ENCODE results near the gene PLAAT1. TPM values are rescaled to one million over a fixed set of nuclear protein-coding genes. Genes with fewer than 3 reads are reported as not detected.

The PLAAT1 gene
- total RNA-seq, 1 experiment from 2014 or later = 3.9 TPM

DNA sequence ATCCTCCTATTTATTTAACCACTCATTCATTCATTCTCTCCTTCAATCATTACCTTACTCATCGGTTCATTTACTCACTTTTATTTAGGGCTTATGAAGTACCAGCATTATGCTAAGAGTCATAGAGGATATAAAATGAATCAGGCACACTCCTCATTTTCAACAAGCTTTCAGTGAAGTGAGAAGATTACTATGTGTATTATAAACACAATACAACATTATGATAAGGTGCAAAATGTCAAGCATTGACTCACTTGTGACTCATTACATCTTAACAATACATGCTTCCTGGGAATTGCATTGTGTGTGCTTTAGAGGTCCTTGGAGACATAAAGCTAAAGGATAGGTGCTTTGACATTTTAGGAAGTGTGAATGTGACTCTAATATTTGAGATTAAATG lies 60.4 kb downstream of the PLAAT1 start (continued):
- TF ChIP-seq ATF6 (CRISPR knock-in tag; IDR thresholded peaks at IDR 0.05) (no peak), ZNF138 (CRISPR knock-in tag; conservative IDR thresholded peaks at IDR 0.05) (no peak)

DNA sequence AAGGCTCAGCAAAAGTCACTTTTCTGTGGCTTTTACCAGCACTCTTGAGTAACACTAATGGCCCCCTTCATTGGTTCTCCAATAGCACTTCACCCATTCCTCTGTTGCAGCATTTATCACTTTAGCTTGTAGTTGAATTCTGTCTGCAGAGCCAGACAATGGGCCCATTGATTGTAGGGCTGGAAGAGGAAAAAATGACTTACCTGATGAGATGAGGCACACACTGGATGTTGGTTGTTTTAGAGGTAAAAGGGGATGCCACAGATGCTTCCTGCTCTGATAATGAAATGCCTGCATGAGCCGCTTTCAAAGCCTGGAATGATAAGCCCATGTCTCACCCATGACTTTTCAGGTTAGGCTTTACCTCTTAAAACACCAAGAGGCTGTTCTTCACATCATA lies 64.3 kb downstream of the PLAAT1 start:
- H3K4me1 Mint-ChIP-seq = peaks cover 12% of the 10 kb centered on the region
- TF ChIP-seq SMAD3 (CRISPR knock-in tag; IDR thresholded peaks at IDR 0.05; ENCODE audit: borderline replicate concordance) (no peak), ZBTB21 (CRISPR knock-in tag; IDR thresholded peaks at IDR 0.05; ENCODE audit: borderline replicate concordance) (no peak), ZNF263 (CRISPR knock-in tag; IDR thresholded peaks at IDR 0.05; ENCODE audit: low read depth) (no peak), E2F4 (CRISPR knock-in tag; IDR thresholded peaks at IDR 0.05; ENCODE audit: borderline replicate concordance, low read depth) (no peak), ZMAT4 (CRISPR knock-in tag; IDR thresholded peaks at IDR 0.05) (no peak), TCF7 (CRISPR knock-in tag; IDR thresholded peaks at IDR 0.05; ENCODE audit: low read depth) (no peak), ERG (CRISPR knock-in tag; IDR thresholded peaks at IDR 0.05) (no peak), JAZF1 (CRISPR knock-in tag; IDR thresholded peaks at IDR 0.05) (no peak), ZNF219 (CRISPR knock-in tag; IDR thresholded peaks at IDR 0.05; ENCODE audit: borderline replicate concordance) (no peak), GTF2I (CRISPR knock-in tag; conservative IDR thresholded peaks at IDR 0.05) (no peak), CDX4 (CRISPR knock-in tag; IDR thresholded peaks at IDR 0.05; ENCODE audit: borderline replicate concordance) (no peak), STAT6 (CRISPR knock-in tag; conservative IDR thresholded peaks at IDR 0.05; ENCODE audit: low read depth) (no peak), FOXK1 (CRISPR knock-in tag; IDR thresholded peaks at IDR 0.05) (no peak), NR1H2 (CRISPR knock-in tag; IDR thresholded peaks at IDR 0.05) (no peak)
- TF ChIP-seq, protein P1, sequence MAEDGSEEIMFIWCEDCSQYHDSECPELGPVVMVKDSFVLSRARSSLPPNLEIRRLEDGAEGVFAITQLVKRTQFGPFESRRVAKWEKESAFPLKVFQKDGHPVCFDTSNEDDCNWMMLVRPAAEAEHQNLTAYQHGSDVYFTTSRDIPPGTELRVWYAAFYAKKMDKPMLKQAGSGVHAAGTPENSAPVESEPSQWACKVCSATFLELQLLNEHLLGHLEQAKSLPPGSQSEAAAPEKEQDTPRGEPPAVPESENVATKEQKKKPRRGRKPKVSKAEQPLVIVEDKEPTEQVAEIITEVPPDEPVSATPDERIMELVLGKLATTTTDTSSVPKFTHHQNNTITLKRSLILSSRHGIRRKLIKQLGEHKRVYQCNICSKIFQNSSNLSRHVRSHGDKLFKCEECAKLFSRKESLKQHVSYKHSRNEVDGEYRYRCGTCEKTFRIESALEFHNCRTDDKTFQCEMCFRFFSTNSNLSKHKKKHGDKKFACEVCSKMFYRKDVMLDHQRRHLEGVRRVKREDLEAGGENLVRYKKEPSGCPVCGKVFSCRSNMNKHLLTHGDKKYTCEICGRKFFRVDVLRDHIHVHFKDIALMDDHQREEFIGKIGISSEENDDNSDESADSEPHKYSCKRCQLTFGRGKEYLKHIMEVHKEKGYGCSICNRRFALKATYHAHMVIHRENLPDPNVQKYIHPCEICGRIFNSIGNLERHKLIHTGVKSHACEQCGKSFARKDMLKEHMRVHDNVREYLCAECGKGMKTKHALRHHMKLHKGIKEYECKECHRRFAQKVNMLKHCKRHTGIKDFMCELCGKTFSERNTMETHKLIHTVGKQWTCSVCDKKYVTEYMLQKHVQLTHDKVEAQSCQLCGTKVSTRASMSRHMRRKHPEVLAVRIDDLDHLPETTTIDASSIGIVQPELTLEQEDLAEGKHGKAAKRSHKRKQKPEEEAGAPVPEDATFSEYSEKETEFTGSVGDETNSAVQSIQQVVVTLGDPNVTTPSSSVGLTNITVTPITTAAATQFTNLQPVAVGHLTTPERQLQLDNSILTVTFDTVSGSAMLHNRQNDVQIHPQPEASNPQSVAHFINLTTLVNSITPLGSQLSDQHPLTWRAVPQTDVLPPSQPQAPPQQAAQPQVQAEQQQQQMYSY (CRISPR knock-in tag; IDR thresholded peaks at IDR 0.05) = no peak
- TF ChIP-seq, protein P2, sequence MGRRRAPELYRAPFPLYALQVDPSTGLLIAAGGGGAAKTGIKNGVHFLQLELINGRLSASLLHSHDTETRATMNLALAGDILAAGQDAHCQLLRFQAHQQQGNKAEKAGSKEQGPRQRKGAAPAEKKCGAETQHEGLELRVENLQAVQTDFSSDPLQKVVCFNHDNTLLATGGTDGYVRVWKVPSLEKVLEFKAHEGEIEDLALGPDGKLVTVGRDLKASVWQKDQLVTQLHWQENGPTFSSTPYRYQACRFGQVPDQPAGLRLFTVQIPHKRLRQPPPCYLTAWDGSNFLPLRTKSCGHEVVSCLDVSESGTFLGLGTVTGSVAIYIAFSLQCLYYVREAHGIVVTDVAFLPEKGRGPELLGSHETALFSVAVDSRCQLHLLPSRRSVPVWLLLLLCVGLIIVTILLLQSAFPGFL (CRISPR knock-in tag; IDR thresholded peaks at IDR 0.05; ENCODE audit: borderline replicate concordance) = no peak
- TF ChIP-seq, protein P3, sequence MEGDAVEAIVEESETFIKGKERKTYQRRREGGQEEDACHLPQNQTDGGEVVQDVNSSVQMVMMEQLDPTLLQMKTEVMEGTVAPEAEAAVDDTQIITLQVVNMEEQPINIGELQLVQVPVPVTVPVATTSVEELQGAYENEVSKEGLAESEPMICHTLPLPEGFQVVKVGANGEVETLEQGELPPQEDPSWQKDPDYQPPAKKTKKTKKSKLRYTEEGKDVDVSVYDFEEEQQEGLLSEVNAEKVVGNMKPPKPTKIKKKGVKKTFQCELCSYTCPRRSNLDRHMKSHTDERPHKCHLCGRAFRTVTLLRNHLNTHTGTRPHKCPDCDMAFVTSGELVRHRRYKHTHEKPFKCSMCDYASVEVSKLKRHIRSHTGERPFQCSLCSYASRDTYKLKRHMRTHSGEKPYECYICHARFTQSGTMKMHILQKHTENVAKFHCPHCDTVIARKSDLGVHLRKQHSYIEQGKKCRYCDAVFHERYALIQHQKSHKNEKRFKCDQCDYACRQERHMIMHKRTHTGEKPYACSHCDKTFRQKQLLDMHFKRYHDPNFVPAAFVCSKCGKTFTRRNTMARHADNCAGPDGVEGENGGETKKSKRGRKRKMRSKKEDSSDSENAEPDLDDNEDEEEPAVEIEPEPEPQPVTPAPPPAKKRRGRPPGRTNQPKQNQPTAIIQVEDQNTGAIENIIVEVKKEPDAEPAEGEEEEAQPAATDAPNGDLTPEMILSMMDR (IDR thresholded peaks at IDR 0.05) = no peak
- ATAC-seq (no peak), DNase-seq (ENCODE audit: low spot score) (no peak)
- ChIA-PET CTCF (no interaction called here), POLR2A (no interaction called here)
- H3K4me3 Mint-ChIP-seq = no peak overlapping the region
- no peak overlapping the region for H3K27ac Mint-ChIP-seq
- no peaks in the 10 kb centered on the region for H3K36me3 Mint-ChIP-seq
- no peaks in the 10 kb centered on the region for H3K9me3 Mint-ChIP-seq
- H3K27me3 Mint-ChIP-seq (ENCODE audit: low read depth) = no peaks in the 10 kb centered on the region

Measured in WTC11 (cell line).